ENCODE data around the gene DAB1.

DNA sequence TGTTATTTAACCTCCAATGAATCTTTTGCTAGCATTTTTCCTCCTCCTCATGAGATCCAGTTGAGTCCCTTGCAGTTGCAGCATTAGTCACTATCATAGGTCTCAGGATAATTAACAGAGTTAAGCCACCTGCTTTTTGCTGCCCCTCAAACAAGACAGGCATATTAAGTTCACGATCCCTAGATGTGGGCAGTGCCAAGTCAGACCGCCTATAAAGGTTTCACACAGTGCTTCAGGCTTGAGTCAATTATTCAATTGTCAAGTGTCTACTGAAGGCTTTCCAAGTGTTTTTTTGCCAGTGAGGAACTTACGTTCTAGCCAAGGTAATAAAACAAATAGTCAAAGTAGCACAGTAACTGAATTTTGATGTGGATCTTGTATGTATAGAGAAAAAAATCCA lies 175.0 kb downstream of the DAB1 start:
- TF ChIP-seq POLR2A (IDR thresholded peaks at IDR 0.05) (no peak), EP300 (IDR thresholded peaks at IDR 0.05; ENCODE audit: low read depth) (no peak)
- TF ChIP-seq, protein P1, sequence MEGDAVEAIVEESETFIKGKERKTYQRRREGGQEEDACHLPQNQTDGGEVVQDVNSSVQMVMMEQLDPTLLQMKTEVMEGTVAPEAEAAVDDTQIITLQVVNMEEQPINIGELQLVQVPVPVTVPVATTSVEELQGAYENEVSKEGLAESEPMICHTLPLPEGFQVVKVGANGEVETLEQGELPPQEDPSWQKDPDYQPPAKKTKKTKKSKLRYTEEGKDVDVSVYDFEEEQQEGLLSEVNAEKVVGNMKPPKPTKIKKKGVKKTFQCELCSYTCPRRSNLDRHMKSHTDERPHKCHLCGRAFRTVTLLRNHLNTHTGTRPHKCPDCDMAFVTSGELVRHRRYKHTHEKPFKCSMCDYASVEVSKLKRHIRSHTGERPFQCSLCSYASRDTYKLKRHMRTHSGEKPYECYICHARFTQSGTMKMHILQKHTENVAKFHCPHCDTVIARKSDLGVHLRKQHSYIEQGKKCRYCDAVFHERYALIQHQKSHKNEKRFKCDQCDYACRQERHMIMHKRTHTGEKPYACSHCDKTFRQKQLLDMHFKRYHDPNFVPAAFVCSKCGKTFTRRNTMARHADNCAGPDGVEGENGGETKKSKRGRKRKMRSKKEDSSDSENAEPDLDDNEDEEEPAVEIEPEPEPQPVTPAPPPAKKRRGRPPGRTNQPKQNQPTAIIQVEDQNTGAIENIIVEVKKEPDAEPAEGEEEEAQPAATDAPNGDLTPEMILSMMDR (IDR thresholded peaks at IDR 0.05): no peak

All from transverse colon (tissue), 3 donors.